DOHH2 (cell line): ENCODE measurements around the gene COL23A1.

Source experiments
- H3F3A ChIP-seq: fragments of 200-600 bp; sonication (generic), shearing (Covaris generic); 2 replicates; pipeline ENCODE4 v1.6.0; 2016; ENCODE audit warnings: antibody characterized with exemption, mild to moderate bottlenecking; ENCODE audit not compliant: control insufficient read depth, insufficient read depth
- H3K27ac ChIP-seq: fragments of 200-600 bp; sonication (generic); 2 replicates; pipeline ENCODE4 v1.5.1; 2014; ENCODE audit warnings: low read depth, mild to moderate bottlenecking, low read length, moderate library complexity
- H3K27me3 ChIP-seq: fragments of 200-600 bp; sonication (generic); 2 replicates; pipeline ENCODE4 v1.6.1; 2014; ENCODE audit warnings: mild to moderate bottlenecking, low read length, mixed read lengths; ENCODE audit not compliant: control insufficient read depth
- H3K36me3 ChIP-seq: fragments of 200-600 bp; sonication (generic); 2 replicates; pipeline ENCODE4 v1.6.1; 2014; ENCODE audit warnings: mild to moderate bottlenecking, low read length, moderate library complexity, mixed read lengths; ENCODE audit not compliant: control insufficient read depth
- H3K4me1 ChIP-seq: fragments of 200-600 bp; sonication (generic); 2 replicates; pipeline ENCODE4 v1.6.1; 2014; ENCODE audit warnings: mild to moderate bottlenecking, low read length, mixed read lengths; ENCODE audit not compliant: control insufficient read depth
- H3K4me2 ChIP-seq: fragments of 200-600 bp; sonication (generic); 2 replicates; pipeline ENCODE4 v1.6.0; 2014; ENCODE audit warnings: mild to moderate bottlenecking, low read length, moderate library complexity
- H3K4me3 ChIP-seq: fragments of 200-600 bp; sonication (generic); 2 replicates; pipeline ENCODE4 v1.5.1; 2014; ENCODE audit warnings: mild to moderate bottlenecking, low read length, mixed read lengths
- H3K79me2 ChIP-seq: fragments of 200-600 bp; sonication (generic); 2 replicates; pipeline ENCODE4 v1.6.1; 2014; ENCODE audit warnings: mild to moderate bottlenecking, low read length, mixed read lengths; ENCODE audit not compliant: control insufficient read depth
- H3K9me2 ChIP-seq: fragments of 200-600 bp; sonication (generic); replicated peaks from 2 replicates; pipeline ENCODE4 v1.6.1; 2014; ENCODE audit warnings: mild to moderate bottlenecking, low read length, mixed read lengths; ENCODE audit not compliant: control insufficient read depth
- H3K9me3 ChIP-seq: fragments of 200-600 bp; sonication (generic); 2 replicates; pipeline ENCODE4 v1.6.1; 2014; ENCODE audit warnings: antibody characterized with exemption, low read length, mixed read lengths; ENCODE audit not compliant: control insufficient read depth, insufficient read depth
- H4K20me1 ChIP-seq: fragments of 200-600 bp; sonication (generic); 2 replicates; pipeline ENCODE4 v1.6.0; 2014; ENCODE audit warnings: low read depth, mild to moderate bottlenecking, antibody characterized with exemption, low read length, moderate library complexity; ENCODE audit not compliant: control insufficient read depth, insufficient read depth
- EZH2phosphoT487 ChIP-seq: fragments of 200-600 bp; sonication (generic); IDR thresholded peaks from 2 replicates; pipeline ENCODE4 v1.6.1; 2017; ENCODE audit warnings: borderline replicate concordance, mild to moderate bottlenecking, antibody characterized with exemption, low read length, moderate library complexity, mixed read lengths
- TF ChIP-seq, protein P1 (sequence below): fragments of 200-600 bp; sonication (generic); IDR thresholded peaks from one replicate; pipeline ENCODE4 v1.5.1; 2014; ENCODE audit warnings: antibody characterized with exemption, mild to moderate bottlenecking, low read depth, low read length; ENCODE audit not compliant: poor library complexity, severe bottlenecking

The COL23A1 gene

DNA sequence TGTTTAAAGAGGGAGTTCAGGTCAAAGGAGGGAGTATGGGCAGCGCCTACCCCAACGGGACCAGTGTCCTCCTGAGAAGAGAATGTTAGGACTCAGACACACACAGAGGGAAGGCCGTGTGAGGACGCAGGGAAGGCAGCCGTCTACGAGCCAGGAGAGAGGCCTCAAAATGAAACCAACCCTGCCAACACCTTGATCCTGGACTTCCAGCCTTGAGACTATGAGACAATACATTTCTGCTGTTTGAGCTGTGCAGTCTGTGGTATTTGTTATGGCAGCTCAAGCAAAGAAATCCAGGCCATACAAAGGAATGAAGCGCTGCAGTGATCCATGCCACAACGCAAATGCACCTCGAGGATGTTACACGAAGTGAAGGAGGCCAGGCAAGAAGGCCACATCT is 97.9 kb downstream of the COL23A1 start:
- Histone ChIP-seq H3K4me3 (no peak overlapping the region), H3K4me1 (no peaks in the 10 kb centered on the region), H3K9me2 (no peaks in the 10 kb centered on the region), H3K4me2 (no peak overlapping the region), H4K20me1 (no peaks in the 10 kb centered on the region), H3F3A (no peaks in the 10 kb centered on the region), H3K9me3 (no peaks in the 10 kb centered on the region), H3K36me3 (no peaks in the 10 kb centered on the region), H3K27ac (no peak overlapping the region), H3K27me3 (peaks cover 4% of the 10 kb centered on the region), H3K79me2 (no peaks in the 10 kb centered on the region)
- TF ChIP-seq, protein P1, sequence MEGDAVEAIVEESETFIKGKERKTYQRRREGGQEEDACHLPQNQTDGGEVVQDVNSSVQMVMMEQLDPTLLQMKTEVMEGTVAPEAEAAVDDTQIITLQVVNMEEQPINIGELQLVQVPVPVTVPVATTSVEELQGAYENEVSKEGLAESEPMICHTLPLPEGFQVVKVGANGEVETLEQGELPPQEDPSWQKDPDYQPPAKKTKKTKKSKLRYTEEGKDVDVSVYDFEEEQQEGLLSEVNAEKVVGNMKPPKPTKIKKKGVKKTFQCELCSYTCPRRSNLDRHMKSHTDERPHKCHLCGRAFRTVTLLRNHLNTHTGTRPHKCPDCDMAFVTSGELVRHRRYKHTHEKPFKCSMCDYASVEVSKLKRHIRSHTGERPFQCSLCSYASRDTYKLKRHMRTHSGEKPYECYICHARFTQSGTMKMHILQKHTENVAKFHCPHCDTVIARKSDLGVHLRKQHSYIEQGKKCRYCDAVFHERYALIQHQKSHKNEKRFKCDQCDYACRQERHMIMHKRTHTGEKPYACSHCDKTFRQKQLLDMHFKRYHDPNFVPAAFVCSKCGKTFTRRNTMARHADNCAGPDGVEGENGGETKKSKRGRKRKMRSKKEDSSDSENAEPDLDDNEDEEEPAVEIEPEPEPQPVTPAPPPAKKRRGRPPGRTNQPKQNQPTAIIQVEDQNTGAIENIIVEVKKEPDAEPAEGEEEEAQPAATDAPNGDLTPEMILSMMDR: no peak
- TF ChIP-seq EZH2phosphoT487: no peak

DNA sequence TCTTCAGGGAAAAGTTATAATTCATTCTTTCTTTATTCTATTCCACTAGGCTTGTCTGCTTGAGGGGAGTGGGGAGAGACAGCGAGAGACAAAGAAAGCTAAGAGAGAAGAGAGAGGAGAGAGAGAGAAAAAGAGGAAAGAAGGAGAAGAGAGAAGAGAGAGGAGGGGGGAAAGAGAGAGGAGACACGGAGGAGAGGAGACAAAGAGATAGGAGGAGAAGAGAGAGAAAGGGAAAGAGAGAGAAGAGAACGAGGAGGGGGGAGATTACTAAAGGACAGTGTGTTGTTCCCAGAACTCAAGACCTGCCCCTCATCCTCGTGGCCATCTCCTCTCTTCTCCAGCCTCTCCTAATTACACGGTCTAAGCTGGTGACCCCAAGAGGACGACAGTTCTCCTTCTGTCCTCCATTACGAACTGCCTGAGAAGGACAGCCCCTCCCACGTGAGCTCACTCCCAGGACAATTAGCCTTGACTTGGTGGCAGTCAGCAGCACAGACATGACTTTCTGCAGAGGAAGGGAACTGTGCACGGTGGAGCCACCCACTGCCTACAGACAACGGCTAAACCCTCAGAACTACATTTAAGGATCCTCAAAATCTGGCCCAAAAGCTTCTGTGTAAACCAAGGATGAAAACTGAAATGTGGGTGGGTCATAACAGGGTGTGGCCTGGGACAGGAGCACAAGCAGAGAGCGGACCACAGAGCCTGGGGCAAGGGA is 99.1 kb downstream of the COL23A1 start:
- no peaks in the 10 kb centered on the region for H3K9me2 ChIP-seq
- no peaks in the 10 kb centered on the region for H4K20me1 ChIP-seq
- H3K27me3 ChIP-seq: no peaks in the 10 kb centered on the region
- no peak overlapping the region for H3K4me2 ChIP-seq
- H3K4me1 ChIP-seq: no peaks in the 10 kb centered on the region
- H3F3A ChIP-seq: no peaks in the 10 kb centered on the region
- no peaks in the 10 kb centered on the region for H3K36me3 ChIP-seq
- H3K9me3 ChIP-seq: no peaks in the 10 kb centered on the region
- H3K4me3 ChIP-seq: no peak overlapping the region
- TF ChIP-seq EZH2phosphoT487: no peak
- TF ChIP-seq, protein P1: no peak
- H3K27ac ChIP-seq: no peak overlapping the region
- H3K79me2 ChIP-seq: no peaks in the 10 kb centered on the region

DNA sequence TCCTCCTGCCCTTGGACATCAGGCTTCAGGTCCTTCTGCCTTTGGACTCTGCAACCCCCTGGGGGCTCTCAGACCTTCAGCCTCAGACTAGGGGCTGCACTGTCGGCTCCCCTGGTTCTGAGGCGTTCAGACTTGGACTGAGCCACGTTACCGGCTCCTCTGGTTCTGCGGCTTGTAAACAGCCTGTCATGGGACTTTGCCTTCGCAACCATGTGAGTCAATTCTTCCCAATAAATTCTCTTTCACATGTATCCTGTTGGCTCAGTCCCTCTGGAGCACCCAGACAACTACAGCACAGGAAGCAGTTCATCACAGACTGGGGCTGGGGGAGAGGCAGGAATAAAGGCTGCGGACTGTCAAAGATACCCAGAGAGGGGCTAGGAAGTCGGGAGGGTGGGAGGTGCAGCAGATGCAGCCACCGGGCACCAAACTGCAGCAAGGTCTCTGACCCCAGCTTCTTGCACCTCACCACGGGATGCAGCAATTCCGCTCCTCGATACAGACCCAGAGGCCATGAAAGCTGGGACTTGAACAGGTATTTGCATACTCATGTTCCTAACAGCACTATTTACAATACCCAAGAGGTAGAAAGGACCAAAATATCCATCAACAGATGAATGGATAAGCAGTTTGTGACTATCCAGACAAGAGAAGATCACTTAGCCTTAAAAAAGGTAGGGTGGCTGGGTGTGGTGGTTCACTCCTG is 100.8 kb downstream of the COL23A1 start:
- Histone ChIP-seq H3K79me2 (no peaks in the 10 kb centered on the region), H3K4me3 (no peak overlapping the region), H3K9me2 (no peaks in the 10 kb centered on the region), H3K9me3 (no peaks in the 10 kb centered on the region), H4K20me1 (no peaks in the 10 kb centered on the region), H3K36me3 (no peaks in the 10 kb centered on the region), H3K4me2 (no peak overlapping the region), H3F3A (no peaks in the 10 kb centered on the region), H3K27me3 (no peaks in the 10 kb centered on the region), H3K4me1 (no peaks in the 10 kb centered on the region), H3K27ac (no peak overlapping the region)
- TF ChIP-seq EZH2phosphoT487: no peak
- TF ChIP-seq, protein P1: no peak
